Neural cell (in vitro differentiated cells): Measurements from ENCODE around the gene RUNDC3A. TPM values are rescaled to one million over a fixed set of nuclear protein-coding genes. Genes with fewer than 3 reads are reported as not detected.

ENCODE experiments used
- H2AFZ ChIP-seq: fragments of 200-600, 300-800 bp; sonication (generic), shearing (Covaris generic); 2 replicates; pipeline ENCODE4 v1.6.0; 2014; ENCODE audit warnings: low read depth, mild to moderate bottlenecking, antibody characterized with exemption, low read length, moderate library complexity
- H3F3A ChIP-seq: fragments of 200-600 bp; shearing (Covaris generic); 2 replicates; pipeline ENCODE4 v1.6.1; 2016; ENCODE audit warnings: mild to moderate bottlenecking, moderate library complexity, mixed read lengths, antibody characterized with exemption, low read length; ENCODE audit not compliant: insufficient read depth, poor library complexity, severe bottlenecking
- H3K27ac ChIP-seq: fragments of 200-600, 300-800 bp; sonication (generic), shearing (Covaris generic); 2 replicates; pipeline ENCODE4 v1.5.1; 2014; ENCODE audit warnings: mild to moderate bottlenecking, low read length, moderate library complexity
- H3K27me3 ChIP-seq: fragments of 300-800, 200-600 bp; sonication (generic), shearing (Covaris generic); 2 replicates; pipeline ENCODE4 v1.6.0; 2014; ENCODE audit warnings: mild to moderate bottlenecking, low read depth, low read length, moderate library complexity; ENCODE audit not compliant: insufficient read depth
- H3K36me3 ChIP-seq: fragments of 300-800, 200-600 bp; sonication (generic), shearing (Covaris generic); 2 replicates; pipeline ENCODE4 v1.5.1; 2014; ENCODE audit warnings: mild to moderate bottlenecking, antibody characterized with exemption, low read length, moderate library complexity; ENCODE audit not compliant: insufficient read depth
- H3K4me2 ChIP-seq: fragments of 300-800, 200-600 bp; sonication (generic), shearing (Covaris generic); 2 replicates; pipeline ENCODE4 v1.6.0; 2014; ENCODE audit warnings: mild to moderate bottlenecking, low read length
- H3K4me3 ChIP-seq: fragments of 300-800, 200-600 bp; sonication (generic), shearing (Covaris generic); 2 replicates; pipeline ENCODE4 v1.5.1; 2014; ENCODE audit warnings: mild to moderate bottlenecking, low read length, moderate library complexity
- H3K79me2 ChIP-seq: fragments of 200-600 bp; shearing (Covaris generic); replicated peaks from 2 replicates; pipeline ENCODE4 v1.6.0; 2014; ENCODE audit warnings: mild to moderate bottlenecking, low read length, moderate library complexity; ENCODE audit not compliant: insufficient read depth
- H3K9ac ChIP-seq: fragments of 300-800, 200-600 bp; sonication (generic), shearing (Covaris generic); 2 replicates; pipeline ENCODE4 v1.6.1; 2016; ENCODE audit warnings: mild to moderate bottlenecking, low read length, mixed read lengths
- H3K9me2 ChIP-seq: fragments of 200-600 bp; shearing (Covaris generic); 2 replicates; pipeline ENCODE4 v1.6.1; 2016; ENCODE audit warnings: mild to moderate bottlenecking, low read length, mixed read lengths; ENCODE audit not compliant: insufficient read depth
- H3K9me3 ChIP-seq: fragments of 200-600, 300-800 bp; sonication (generic), shearing (Covaris generic); 2 replicates; pipeline ENCODE4 v1.6.1; 2016; ENCODE audit warnings: mild to moderate bottlenecking, mixed run types, low read length, moderate library complexity, mixed read lengths
- H4K20me1 ChIP-seq: fragments of 200-600 bp; shearing (Covaris generic); 2 replicates; pipeline ENCODE4 v1.6.1; 2016; ENCODE audit warnings: mild to moderate bottlenecking, mixed run types; ENCODE audit not compliant: insufficient read depth
- EP300 ChIP-seq: fragments of 450-650 bp; conservative IDR thresholded peaks from 2 replicates; pipeline ENCODE4 v1.6.1; 2014; ENCODE audit warnings: antibody characterized with exemption, mild to moderate bottlenecking, moderate library complexity; ENCODE audit not compliant: poor library complexity, severe bottlenecking
- EZH2 ChIP-seq: fragments of 200-600, 300-800 bp; shearing (Covaris generic), sonication (generic); IDR thresholded peaks from 2 replicates; pipeline ENCODE4 v1.6.1; 2014; ENCODE audit warnings: antibody characterized with exemption, low read length, borderline replicate concordance, mild to moderate bottlenecking; ENCODE audit not compliant: insufficient read depth, poor library complexity, severe bottlenecking
- MXI1 ChIP-seq: fragments of 450-650 bp; conservative IDR thresholded peaks from 2 replicates; pipeline ENCODE4 v1.6.1; 2014; ENCODE audit warnings: antibody characterized with exemption, mild to moderate bottlenecking; ENCODE audit not compliant: poor library complexity, severe bottlenecking
- POLR2AphosphoS5 ChIP-seq: IDR thresholded peaks from 2 replicates; pipeline ENCODE4 v1.6.1; 2012
- RAD21 ChIP-seq: fragments of 450-650 bp; conservative IDR thresholded peaks from 2 replicates; pipeline ENCODE4 v1.6.1; 2014; ENCODE audit warnings: antibody characterized with exemption, mild to moderate bottlenecking, moderate library complexity
- SMC3 ChIP-seq: fragments of 450-650 bp; conservative IDR thresholded peaks from 2 replicates; pipeline ENCODE4 v1.6.1; 2014; ENCODE audit warnings: antibody characterized with exemption, mild to moderate bottlenecking, moderate library complexity; ENCODE audit not compliant: poor library complexity
- TAF1 ChIP-seq: IDR thresholded peaks from 2 replicates; pipeline ENCODE4 v1.6.1; 2012; ENCODE audit warnings: low read depth
- polyA plus RNA-seq: library from polyadenylated mRNA; depleted of rRNA; stranded (reverse); fragments of >200 nt; gene quantifications from 2 replicates; pipeline ENCODE4 v1.2.3, GENCODE V29; 2014
- TF ChIP-seq, protein P1 (sequence below): fragments of 450-650 bp; IDR thresholded peaks from 2 replicates; pipeline ENCODE4 v1.5.1; 2014; ENCODE audit warnings: antibody characterized with exemption, mild to moderate bottlenecking, moderate library complexity; ENCODE audit not compliant: poor library complexity, severe bottlenecking
- TF ChIP-seq, protein P2 (sequence below): IDR thresholded peaks from 2 replicates; pipeline ENCODE4 v1.6.1; 2012; ENCODE audit warnings: borderline replicate concordance

Gene RUNDC3A
- polyA plus RNA-seq, 1 donor from 2014 or later = 279 TPM

DNA sequence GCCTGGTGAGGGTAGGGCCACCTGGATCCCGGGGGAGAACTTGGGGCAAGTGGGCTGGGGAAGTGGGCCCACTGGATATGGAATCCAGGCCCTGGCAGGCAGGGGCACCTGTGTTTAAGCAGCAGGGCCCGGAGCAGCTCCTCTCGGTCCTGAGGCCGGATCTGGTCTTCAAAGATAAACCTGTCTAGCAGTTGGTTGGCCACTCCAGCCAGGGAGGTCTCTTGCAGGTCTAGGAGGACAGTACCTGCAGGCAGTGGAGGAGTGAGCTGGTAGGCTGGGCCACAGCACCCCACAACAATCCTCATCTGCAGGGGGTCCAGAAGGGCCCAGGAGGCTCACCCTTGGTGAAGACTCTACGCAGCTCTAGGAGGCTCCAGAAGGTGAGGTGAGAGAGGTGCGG, 48.1 kb upstream of the RUNDC3A start:
- Histone ChIP-seq H4K20me1 (no peaks in the 10 kb centered on the region), H3K4me3 (no peak overlapping the region), H3K9me3 (no peaks in the 10 kb centered on the region), H3K27me3 (no peaks in the 10 kb centered on the region), H3K9me2 (no peaks in the 10 kb centered on the region), H3K4me2 (no peak overlapping the region), H3K9ac (no peak overlapping the region), H3K27ac (no peak overlapping the region), H2AFZ (no peak overlapping the region), H3F3A (no peaks in the 10 kb centered on the region), H3K36me3 (no peaks in the 10 kb centered on the region), H3K79me2 (no peaks in the 10 kb centered on the region)
- TF ChIP-seq TAF1 = no peak
- TF ChIP-seq POLR2AphosphoS5 = no peak
- no peak for TF ChIP-seq SMC3
- no peak for TF ChIP-seq EP300
- no peak for TF ChIP-seq RAD21
- TF ChIP-seq, protein P1, sequence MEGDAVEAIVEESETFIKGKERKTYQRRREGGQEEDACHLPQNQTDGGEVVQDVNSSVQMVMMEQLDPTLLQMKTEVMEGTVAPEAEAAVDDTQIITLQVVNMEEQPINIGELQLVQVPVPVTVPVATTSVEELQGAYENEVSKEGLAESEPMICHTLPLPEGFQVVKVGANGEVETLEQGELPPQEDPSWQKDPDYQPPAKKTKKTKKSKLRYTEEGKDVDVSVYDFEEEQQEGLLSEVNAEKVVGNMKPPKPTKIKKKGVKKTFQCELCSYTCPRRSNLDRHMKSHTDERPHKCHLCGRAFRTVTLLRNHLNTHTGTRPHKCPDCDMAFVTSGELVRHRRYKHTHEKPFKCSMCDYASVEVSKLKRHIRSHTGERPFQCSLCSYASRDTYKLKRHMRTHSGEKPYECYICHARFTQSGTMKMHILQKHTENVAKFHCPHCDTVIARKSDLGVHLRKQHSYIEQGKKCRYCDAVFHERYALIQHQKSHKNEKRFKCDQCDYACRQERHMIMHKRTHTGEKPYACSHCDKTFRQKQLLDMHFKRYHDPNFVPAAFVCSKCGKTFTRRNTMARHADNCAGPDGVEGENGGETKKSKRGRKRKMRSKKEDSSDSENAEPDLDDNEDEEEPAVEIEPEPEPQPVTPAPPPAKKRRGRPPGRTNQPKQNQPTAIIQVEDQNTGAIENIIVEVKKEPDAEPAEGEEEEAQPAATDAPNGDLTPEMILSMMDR = no peak
- TF ChIP-seq EZH2 = no peak
- TF ChIP-seq, protein P2, sequence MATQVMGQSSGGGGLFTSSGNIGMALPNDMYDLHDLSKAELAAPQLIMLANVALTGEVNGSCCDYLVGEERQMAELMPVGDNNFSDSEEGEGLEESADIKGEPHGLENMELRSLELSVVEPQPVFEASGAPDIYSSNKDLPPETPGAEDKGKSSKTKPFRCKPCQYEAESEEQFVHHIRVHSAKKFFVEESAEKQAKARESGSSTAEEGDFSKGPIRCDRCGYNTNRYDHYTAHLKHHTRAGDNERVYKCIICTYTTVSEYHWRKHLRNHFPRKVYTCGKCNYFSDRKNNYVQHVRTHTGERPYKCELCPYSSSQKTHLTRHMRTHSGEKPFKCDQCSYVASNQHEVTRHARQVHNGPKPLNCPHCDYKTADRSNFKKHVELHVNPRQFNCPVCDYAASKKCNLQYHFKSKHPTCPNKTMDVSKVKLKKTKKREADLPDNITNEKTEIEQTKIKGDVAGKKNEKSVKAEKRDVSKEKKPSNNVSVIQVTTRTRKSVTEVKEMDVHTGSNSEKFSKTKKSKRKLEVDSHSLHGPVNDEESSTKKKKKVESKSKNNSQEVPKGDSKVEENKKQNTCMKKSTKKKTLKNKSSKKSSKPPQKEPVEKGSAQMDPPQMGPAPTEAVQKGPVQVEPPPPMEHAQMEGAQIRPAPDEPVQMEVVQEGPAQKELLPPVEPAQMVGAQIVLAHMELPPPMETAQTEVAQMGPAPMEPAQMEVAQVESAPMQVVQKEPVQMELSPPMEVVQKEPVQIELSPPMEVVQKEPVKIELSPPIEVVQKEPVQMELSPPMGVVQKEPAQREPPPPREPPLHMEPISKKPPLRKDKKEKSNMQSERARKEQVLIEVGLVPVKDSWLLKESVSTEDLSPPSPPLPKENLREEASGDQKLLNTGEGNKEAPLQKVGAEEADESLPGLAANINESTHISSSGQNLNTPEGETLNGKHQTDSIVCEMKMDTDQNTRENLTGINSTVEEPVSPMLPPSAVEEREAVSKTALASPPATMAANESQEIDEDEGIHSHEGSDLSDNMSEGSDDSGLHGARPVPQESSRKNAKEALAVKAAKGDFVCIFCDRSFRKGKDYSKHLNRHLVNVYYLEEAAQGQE = no peak
- TF ChIP-seq MXI1 = no peak

DNA sequence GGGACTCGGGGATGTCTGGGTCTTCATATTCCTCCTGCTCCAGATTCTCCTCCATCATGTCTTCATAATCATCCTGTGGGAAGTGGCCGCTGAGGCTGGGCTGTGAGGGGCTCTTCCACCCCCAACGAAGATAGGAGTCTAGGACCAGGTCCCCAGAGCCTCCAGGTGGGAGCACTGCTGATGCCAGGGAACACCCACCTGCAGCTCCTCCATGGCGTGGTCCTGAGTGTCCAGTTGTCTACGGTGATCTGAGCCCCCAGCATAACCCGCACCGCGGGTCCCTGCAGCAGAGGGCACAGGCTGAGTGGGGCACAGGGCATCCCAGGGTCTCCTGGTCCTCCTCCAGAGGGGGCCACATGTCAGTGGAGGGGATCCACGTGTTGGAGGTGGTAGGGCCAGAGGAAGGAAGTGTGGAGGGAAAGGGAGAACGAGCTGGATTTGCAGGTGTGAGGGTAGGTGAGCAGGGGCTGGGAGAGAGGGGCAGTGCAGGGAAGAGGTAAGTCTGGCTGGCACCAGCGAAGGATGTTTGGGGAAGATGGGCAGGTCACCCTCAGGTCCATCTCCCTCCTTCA, 45.7 kb upstream of the RUNDC3A start:
- H3K27me3 ChIP-seq = no peaks in the 10 kb centered on the region
- H3K9me3 ChIP-seq = no peaks in the 10 kb centered on the region
- no peak overlapping the region for H3K9ac ChIP-seq
- H3K36me3 ChIP-seq = no peaks in the 10 kb centered on the region
- H3F3A ChIP-seq = no peaks in the 10 kb centered on the region
- H3K27ac ChIP-seq = no peak overlapping the region
- TF ChIP-seq, protein P1 = no peak
- TF ChIP-seq EP300 (no peak), RAD21 (no peak), POLR2AphosphoS5 (no peak), TAF1 (no peak), MXI1 (no peak), EZH2 (no peak), SMC3 (no peak)
- TF ChIP-seq, protein P2 = no peak
- no peaks in the 10 kb centered on the region for H3K79me2 ChIP-seq
- H3K4me3 ChIP-seq = no peak overlapping the region
- H3K4me2 ChIP-seq = no peak overlapping the region
- H3K9me2 ChIP-seq = no peaks in the 10 kb centered on the region
- H2AFZ ChIP-seq = no peak overlapping the region
- no peaks in the 10 kb centered on the region for H4K20me1 ChIP-seq
